Mucosa of stomach (tissue), 1 donor: ENCODE data around the gene TCAP.

Experiments used
- H3K27me3 ChIP-seq: one replicate; pipeline ENCODE4 v1.7.0; 2013; ENCODE audit warnings: mild to moderate bottlenecking, low read length; ENCODE audit not compliant: control insufficient read depth, insufficient read depth
- H3K36me3 ChIP-seq: one replicate; pipeline ENCODE4 v1.7.0; 2013; ENCODE audit warnings: low read length; ENCODE audit not compliant: control insufficient read depth, insufficient read depth
- H3K4me1 ChIP-seq: one replicate; pipeline ENCODE4 v1.7.0; 2013; ENCODE audit warnings: mild to moderate bottlenecking, low read length; ENCODE audit not compliant: control insufficient read depth, insufficient read depth
- H3K4me3 ChIP-seq: one replicate; pipeline ENCODE4 v1.7.0; 2013; ENCODE audit warnings: low read length
- H3K9ac ChIP-seq: one replicate; pipeline ENCODE4 v1.7.0; 2013; ENCODE audit warnings: mild to moderate bottlenecking, low read length, moderate library complexity
- H3K9me3 ChIP-seq: one replicate; pipeline ENCODE4 v1.7.0; 2013; ENCODE audit warnings: mild to moderate bottlenecking, low read length, moderate library complexity; ENCODE audit not compliant: control insufficient read depth
- donor health status: Pancreatic carcinoma.

Gene TCAP

DNA sequence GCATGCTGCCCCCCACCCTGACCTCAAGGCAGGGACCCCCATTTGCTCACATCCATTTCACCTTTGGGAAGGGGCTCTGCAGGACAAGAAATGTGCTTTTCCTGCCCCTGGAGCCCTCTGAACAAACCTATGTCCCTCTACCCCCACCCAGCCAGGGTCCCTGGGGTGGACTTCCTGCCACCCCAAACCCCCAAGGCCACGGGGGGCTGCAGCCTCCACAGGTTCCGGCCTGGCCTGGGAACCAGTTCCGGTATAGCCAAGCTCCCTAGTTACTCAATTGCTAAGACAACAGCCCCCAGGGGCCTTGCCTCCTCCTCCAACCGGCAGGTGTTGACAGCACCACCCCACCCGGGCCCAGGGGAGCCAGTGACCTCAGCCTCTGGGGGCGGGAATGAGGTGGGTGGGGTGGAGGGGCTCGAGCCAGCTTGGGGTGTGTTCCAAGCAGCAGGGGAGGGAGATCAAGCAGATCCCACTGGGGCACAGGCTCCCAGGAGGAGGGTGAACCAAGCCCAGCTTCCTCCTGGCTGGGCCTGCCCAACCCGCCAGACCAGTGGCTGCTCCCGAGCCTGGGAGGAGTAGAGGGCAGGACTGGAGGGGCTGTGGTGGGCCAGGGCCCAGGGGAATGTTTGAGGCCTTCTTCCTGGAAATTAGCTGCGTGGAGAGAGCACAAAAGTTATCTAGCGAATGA is 9.7 kb downstream of the TCAP start:
- Histone ChIP-seq H3K27me3 (peaks cover 19% of the 10 kb centered on the region), H3K9me3 (no peaks in the 10 kb centered on the region), H3K9ac (peak overlapping the region; percentile 57), H3K4me3 (no peak overlapping the region), H3K36me3 (peaks cover 3% of the 10 kb centered on the region), H3K4me1 (peaks cover 86% of the 10 kb centered on the region)

- Histone ChIP-seq H3K9ac (peak overlapping the region; percentile 57), H3K36me3 (peaks cover 3% of the 10 kb centered on the region), H3K4me3 (no peak overlapping the region), H3K4me1 (peaks cover 89% of the 10 kb centered on the region), H3K27me3 (peaks cover 12% of the 10 kb centered on the region), H3K9me3 (no peaks in the 10 kb centered on the region)
These were observed 10.4 kb downstream of the TCAP start for GRCh38 chr17:39675390-39676082.

GRCh38 chr17:39676198-39676819 is 11.2 kb downstream of the TCAP start:
- H3K27me3 ChIP-seq, result peaks cover 5% of the 10 kb centered on the region
- H3K4me1 ChIP-seq, result peaks cover 82% of the 10 kb centered on the region
- H3K36me3 ChIP-seq, result peaks cover 3% of the 10 kb centered on the region
- no peaks in the 10 kb centered on the region for H3K9me3 ChIP-seq
- no peak overlapping the region for H3K4me3 ChIP-seq
- H3K9ac ChIP-seq, result peak overlapping the region; percentile 57

DNA sequence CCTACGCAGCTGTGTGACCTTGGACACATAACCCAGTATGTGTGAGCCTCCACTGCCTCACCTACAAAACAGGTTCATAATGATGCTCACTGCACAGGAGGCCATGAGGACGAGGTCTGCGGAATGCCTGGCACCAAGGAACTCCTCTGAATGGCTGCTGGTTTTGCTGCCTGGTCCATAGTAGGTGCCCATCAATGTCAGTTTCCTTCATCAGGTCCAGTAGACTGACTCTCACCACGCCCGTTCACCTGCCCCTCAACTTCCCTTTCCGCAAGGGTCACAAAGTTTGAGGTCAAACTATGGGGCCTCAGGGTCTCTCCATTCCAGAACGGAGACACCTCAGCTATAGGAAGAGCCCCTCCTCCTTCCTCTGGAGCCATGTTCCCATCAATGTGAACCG is 11.9 kb downstream of the TCAP start:
- Histone ChIP-seq H3K4me3 (no peak overlapping the region), H3K9me3 (no peaks in the 10 kb centered on the region), H3K27me3 (no peaks in the 10 kb centered on the region), H3K9ac (peak overlapping the region; percentile 57), H3K4me1 (peaks cover 74% of the 10 kb centered on the region), H3K36me3 (peaks cover 3% of the 10 kb centered on the region)

- peak overlapping the region; percentile 0 for H3K9ac ChIP-seq
- H3K4me1 ChIP-seq, result peaks cover 67% of the 10 kb centered on the region
- no peak overlapping the region for H3K4me3 ChIP-seq
These were observed 12.6 kb downstream of the TCAP start for GRCh38 chr17:39677542-39678339.

GRCh38 chr17:39678340-39679116 is 13.4 kb downstream of the TCAP start:
- Histone ChIP-seq H3K27me3 (no peaks in the 10 kb centered on the region), H3K4me3 (no peak overlapping the region), H3K36me3 (peaks cover 3% of the 10 kb centered on the region), H3K9me3 (no peaks in the 10 kb centered on the region), H3K4me1 (peaks cover 66% of the 10 kb centered on the region), H3K9ac (peak overlapping the region; percentile 68)

More at GRCh38 chr17:39677542-39678339, 12.6 kb downstream of the TCAP start:
- Histone ChIP-seq H3K36me3 (peaks cover 3% of the 10 kb centered on the region), H3K27me3 (no peaks in the 10 kb centered on the region), H3K9me3 (no peaks in the 10 kb centered on the region)

GRCh38 chr17:39679521-39680192 is 14.5 kb downstream of the TCAP start:
- Histone ChIP-seq H3K4me3 (no peak overlapping the region), H3K9ac (peak overlapping the region; percentile 68), H3K27me3 (no peaks in the 10 kb centered on the region), H3K4me1 (peaks cover 61% of the 10 kb centered on the region), H3K36me3 (peaks cover 3% of the 10 kb centered on the region), H3K9me3 (no peaks in the 10 kb centered on the region)

DNA sequence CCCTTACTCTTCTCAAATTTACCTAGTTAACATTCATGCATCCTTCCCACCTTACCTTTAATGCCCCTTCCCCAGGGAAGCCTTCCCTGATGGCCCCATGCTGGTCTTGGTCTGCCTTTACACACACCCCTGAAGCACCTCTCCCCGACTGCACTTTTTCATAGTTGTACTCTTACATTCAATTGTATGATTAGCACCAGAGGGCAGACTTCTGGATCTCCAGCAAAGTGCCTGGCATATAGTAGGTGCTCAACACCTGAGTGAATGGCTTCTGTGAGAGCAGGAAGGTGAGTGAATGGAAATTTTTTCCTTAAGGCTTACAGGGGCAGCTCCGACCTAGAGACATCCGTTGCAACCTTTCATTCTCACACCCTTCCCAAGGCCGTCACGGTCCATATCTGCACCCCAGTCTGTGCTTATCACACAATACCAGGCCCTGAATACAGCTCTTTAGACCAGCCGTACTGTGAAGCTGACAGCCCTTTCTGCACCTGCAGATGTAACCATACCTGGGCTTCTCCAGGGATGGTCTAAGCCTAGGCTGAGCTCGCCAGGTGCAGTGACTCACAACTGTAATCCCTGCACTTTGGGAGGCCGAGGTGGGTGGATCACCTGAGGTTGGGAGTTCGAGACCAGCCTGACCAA is 18.3 kb downstream of the TCAP start:
- Histone ChIP-seq H3K36me3 (peaks cover 3% of the 10 kb centered on the region), H3K9ac (no peak overlapping the region), H3K4me3 (no peak overlapping the region)

DNA sequence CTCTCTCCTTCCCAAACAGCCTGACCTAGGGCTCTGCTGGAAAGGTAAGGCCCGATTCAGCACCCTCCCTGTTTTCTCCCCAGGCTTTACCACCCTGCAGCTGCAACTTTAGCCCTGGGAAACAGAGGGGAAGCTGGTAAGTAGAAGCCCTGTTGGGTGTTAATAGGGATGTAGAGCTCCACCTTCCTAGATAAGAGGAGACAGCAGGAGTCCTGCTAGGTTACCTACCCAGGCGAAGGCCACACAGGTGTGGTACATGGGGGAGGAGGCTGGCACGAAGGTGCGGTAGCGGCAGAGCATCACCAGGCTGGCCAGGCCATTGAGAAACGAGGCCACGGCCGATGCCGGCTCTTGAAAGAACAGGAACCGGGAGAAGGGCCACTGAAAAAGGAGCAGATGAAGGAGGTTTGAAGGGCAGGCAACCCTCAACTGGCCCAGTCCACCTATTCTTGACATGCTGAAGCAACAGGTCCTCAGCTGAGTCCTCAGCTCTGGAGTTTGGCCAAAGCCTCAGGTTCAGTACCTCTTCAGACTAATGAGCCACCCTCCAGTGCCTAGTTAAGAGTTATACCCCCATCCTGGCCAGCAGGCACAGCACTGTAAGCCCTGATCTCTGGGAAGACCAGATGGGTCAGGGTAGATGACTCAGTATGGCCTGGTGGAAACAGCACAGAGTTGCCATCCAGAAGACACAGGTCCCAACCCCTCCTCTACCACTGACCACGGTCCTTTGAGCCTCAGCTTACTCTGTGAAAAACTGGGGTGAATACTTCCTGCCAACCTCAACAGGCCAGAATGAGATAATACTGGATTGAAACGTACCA is 19.4 kb downstream of the TCAP start:
- Histone ChIP-seq H3K9me3 (no peaks in the 10 kb centered on the region), H3K36me3 (no peaks in the 10 kb centered on the region), H3K4me1 (peaks cover 30% of the 10 kb centered on the region), H3K4me3 (no peak overlapping the region), H3K27me3 (no peaks in the 10 kb centered on the region), H3K9ac (no peak overlapping the region)

More for the DNA sequence above, 18.3 kb downstream of the TCAP start:
- Histone ChIP-seq H3K9me3 (no peaks in the 10 kb centered on the region), H3K27me3 (no peaks in the 10 kb centered on the region), H3K4me1 (peaks cover 35% of the 10 kb centered on the region)

- no peaks in the 10 kb centered on the region for H3K9me3 ChIP-seq
- H3K4me3 ChIP-seq, result peak overlapping the region; percentile 62
These were observed 22.0 kb downstream of the TCAP start for GRCh38 chr17:39687101-39687545.

More at GRCh38 chr17:39687101-39687545, 22.0 kb downstream of the TCAP start:
- Histone ChIP-seq H3K36me3 (no peaks in the 10 kb centered on the region), H3K27me3 (no peaks in the 10 kb centered on the region), H3K9ac (peak overlapping the region; percentile 77), H3K4me1 (peaks cover 21% of the 10 kb centered on the region)
